HuH-7.5 (cell line): ENCODE data around the gene TGFBR2.

Experiments
- DNase-seq: peaks from one replicate; pipeline ENCODE4 v3.0.0; 2011; ENCODE audit warnings: low spot score

Gene TGFBR2

GRCh38 chr3:30606301-30607031 lies at the start of gene TGFBR2:
Gene TGFBR2 (plus strand): TSS chr3:30606601. CDS start chr3:30606884, 283 bp downstream.
- DNase-seq, result peak; percentile 87

- no peak for DNase-seq
Measured at GRCh38 chr3:30557746-30558303, 48.6 kb upstream of the TGFBR2 start.

- DNase-seq, result no peak
Measured at GRCh38 chr3:30563956-30564355, 42.4 kb upstream of the TGFBR2 start.

DNA sequence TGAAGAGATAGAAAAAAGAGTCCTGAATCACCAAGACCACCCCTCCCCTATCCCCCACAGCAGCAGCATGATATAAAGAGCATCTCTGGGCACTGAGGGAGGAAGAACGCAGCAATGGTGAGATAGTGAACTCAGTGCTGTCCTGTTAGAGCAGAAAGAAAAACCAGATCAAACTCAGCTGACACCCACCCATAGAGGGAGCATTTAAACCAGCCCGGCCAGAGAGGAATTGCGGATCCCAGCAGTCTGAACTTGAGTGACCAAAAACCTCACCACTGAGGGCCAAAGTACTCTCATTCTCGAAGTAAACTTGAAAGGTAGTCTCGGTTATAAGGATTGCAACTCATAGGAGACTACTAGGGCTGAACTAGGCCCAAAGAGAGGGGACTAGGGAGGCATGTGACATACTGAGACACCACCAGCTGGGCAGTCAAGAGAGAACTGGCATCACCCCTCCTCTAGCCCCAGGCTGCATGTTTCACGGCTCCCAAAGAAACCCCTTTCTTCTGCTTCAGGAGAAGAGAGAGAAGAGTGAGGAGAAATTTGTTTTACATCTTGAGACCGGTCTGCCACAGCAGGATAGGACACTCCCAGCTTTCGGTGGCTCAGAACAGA lies 39.2 kb upstream of the TGFBR2 start:
- no peak for DNase-seq

GRCh38 chr3:30576946-30577345 lies 29.5 kb upstream of the TGFBR2 start:
- DNase-seq, result no peak

DNA sequence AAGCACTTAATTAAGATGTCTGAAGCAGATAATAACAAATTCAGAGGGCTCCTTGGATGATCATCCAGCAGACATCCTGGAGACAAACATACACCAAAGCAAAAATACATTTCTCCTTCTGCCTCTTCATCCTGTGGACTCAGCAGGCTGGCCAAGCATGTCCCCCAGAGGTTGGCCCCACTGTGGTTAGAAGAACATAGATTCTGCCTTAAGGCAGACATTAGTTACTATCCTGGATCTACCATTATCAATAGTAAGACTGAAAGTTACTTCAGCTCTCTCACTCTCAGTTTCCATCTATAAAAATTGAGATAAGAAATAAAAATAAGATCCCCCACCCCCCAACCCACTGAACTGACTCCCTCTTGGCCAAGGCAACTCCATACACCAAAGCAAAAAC lies 28.6 kb upstream of the TGFBR2 start:
- DNase-seq, result no peak

- DNase-seq, result no peak
Measured at GRCh38 chr3:30578479-30578878, 27.9 kb upstream of the TGFBR2 start.

DNA sequence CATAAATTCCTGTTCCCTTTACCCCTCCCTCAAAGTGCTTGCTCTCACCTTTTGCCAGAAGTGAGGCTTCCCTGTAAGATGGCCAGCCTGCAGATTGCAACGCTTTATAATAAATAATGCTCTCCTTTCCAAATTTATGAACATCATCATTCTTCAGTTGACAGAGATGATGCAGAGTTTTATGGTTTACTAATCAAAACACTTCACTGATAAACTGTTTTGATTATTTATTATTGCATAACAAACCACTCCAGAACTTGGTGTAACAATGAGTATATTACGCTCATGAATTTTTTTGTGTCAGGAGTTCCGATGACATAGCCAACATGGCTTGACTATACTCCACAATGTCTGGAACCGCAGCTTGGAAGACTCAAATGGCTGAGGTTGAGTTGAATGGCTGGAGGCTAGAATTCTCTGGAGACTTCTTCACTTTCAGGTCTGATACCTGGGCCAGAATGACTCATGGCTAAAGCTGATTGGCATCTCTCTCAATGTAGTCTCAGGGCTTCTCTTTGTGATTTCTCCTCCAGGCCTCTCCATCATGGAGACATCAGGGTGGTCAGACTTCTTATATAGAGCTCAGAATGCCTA lies 27.3 kb upstream of the TGFBR2 start:
- no peak for DNase-seq

DNA sequence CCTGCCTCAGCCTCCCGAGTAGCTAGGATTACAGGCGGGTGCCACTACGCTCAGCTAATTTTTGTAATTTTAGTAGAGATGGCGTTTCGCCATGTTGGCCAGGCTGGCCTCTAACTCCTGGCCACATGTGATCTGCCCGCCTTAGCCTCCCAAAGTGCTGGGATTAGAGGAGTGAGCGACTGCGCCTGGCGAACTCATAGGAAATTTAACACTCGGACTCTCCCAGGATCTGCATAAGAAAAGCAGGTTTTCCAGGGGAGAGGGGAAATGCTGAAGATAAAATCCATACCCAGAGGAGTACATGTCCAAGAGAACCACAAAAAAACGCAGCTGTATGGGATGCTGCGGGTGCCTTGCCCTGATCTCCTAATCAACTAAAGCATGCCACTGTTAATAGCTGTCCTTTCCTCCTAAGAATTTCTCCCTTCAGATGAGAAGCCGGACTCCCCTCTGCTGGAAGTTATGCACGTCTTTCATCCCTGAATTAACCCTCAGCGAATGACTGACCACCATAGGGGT lies 25.3 kb upstream of the TGFBR2 start:
- no peak for DNase-seq

DNA sequence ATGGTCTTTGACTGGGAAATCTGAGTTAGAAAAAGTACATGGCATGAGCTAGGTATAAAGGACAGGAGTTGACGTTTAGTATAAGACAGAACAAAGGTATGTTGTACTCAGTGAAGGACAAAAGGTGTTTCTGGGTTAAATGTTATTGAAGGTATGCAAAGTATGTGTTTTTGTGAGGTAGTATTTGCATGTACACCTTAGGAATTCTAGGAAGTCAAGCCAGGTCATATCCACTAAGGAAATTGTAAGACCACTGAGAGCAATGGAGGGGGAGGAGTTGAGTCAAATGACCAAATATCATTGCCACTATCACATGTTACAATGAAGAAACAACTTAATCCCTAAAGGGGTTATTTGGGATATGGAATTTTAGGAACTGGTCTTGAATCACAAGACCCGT lies 24.4 kb upstream of the TGFBR2 start:
- no peak for DNase-seq

DNA sequence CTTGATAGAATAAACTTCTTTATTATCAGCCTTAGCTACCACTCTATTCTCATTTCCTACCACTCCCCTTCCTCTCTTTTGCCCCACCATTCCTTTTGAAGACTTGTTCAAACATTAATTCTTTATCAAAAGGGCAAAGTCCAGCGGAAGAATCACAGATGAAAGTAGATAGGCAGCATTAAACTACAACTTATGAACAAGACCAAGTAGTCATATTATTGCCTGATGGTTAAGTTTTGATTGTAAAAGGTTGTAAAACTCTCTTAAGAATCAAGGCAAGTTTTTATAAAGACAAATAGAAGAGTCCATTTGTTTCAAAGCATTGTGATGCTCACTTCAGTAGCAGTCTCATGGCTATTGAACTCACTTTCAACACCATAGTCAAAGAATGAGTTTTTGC lies 22.4 kb upstream of the TGFBR2 start:
- peak; percentile 22 for DNase-seq

DNA sequence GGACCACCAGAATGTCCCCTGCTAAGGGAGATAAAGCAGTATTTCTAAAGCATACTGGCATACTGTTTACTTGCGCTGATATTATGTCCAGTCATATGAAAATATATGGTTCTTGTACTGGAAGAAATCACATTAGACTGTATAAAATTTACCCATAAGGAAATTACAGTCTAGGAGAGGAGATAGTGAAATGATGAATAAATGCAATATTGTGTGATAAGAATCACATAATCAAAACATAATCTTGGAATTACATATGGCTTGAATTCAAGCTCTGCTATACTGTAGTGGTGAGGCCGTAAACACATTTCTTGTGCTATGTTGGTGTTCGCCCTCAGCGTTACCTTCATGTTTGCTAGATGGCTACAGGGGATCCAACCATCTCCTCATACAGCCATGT lies 20.7 kb upstream of the TGFBR2 start:
- no peak for DNase-seq

- DNase-seq, result no peak
Measured at GRCh38 chr3:30586096-30586805, 20.1 kb upstream of the TGFBR2 start.

DNA sequence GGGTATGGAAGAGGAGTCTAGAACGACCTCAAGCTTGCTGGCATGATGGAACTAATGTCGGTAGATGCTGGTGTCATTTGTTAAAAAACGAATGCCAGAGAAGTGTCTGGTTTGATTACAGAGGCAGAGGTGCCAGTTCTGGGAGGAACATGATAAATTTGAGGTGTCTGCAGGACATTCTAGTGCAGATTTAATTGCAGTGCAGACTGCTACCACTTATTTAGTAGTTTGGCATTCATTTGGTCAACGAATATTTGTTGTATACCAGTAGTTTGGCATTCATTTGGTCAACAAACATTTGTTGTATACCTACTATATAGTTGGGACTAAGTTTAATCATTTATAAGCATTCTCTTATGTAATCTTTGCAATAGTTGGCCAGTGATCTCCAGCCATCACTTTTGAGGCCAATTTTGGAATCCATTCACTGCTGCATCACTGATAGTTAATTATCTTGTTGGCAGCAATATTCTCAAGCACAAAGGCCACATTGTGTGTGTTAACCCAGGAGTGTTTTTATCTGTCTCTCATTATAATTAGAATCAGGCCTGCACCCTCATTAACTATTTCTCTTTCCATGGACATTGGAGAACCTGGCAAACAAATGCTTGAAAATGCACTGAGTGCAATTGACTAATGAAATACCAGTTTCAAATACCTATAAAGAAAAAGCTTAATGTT lies 19.5 kb upstream of the TGFBR2 start:
- DNase-seq, result no peak

GRCh38 chr3:30587904-30588303 lies 18.5 kb upstream of the TGFBR2 start:
- DNase-seq, result no peak

DNA sequence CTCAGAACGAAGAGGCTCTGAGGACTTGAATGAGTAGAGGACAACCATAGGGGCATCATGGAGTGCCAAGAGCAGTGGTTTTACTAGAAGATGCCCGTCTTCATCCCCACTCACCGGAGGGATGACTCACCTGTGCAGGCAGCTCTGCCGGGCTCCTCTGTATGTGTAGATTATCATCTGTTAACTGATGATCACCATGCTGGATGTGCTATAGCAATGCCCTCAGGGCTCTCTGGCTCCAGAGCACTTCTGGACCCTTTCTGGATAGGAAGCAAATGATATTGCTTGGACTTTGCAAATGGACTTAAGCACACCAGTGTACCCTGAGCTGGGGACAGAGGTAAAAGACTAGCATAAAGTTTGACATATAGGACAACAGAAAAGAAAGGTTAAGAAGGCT lies 10.2 kb upstream of the TGFBR2 start:
- DNase-seq, result no peak

GRCh38 chr3:30597131-30597768 lies 9.2 kb upstream of the TGFBR2 start:
- peak; percentile 53 for DNase-seq

DNA sequence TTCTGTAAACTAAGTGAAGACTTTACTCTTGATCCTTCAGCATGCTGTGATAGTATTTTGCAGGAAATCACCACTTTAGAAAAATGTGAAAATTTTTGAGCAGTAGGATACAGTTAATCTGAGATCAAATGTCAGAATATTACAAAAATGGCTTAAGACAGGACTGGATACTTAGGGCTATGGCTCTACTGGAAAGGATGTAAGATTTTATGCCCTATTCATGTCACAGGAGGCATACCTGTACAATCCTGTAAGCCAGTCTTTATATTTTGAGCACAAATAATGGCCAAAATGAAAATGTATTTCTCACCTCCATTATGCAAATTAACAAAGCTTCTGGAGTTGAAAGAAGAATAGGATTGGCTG lies 8.6 kb upstream of the TGFBR2 start:
- DNase-seq, result no peak

DNA sequence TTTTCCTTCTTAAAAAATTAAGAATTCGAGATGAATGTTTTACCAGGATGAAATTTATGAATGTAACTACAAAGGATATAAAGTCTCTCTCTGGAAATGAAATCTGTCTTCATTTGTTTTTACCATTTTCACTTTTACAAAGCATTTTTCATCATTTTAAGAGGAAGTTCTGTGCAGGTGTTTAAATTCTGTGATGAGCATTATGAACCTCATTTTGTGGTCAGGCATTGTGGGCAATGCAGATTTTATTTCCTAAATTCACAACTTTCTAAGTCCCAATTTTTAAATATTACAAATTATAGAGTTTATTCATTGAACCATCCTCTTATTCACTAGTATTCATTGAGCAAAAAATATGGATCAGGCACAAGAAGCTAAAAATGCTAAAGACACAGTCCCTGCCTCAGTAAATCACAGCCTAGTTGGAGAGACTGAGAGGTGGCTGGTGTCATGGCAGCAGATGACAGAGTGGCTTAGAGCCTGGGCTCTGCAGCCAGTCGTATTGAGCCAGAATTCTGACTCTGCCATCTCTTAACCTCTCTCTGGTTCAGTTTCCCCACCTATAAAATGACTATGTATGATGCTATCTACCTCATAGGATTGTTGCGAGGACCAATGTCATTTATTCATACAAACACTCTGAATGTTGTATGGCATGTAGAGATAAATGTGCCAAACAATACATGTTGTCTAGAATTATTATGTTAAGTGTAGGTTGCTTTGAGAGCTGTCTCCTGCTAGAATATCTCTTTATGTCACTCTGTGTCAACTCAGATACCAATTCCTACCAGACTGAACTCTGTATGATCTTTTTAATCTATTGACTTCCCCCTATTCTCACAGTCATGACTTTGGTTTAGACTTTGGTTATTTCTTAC lies 7.5 kb upstream of the TGFBR2 start:
- no peak for DNase-seq

GRCh38 chr3:30600572-30600971 lies 5.8 kb upstream of the TGFBR2 start:
- no peak for DNase-seq
